ENCODE results near the gene SYNGR3.

DNA sequence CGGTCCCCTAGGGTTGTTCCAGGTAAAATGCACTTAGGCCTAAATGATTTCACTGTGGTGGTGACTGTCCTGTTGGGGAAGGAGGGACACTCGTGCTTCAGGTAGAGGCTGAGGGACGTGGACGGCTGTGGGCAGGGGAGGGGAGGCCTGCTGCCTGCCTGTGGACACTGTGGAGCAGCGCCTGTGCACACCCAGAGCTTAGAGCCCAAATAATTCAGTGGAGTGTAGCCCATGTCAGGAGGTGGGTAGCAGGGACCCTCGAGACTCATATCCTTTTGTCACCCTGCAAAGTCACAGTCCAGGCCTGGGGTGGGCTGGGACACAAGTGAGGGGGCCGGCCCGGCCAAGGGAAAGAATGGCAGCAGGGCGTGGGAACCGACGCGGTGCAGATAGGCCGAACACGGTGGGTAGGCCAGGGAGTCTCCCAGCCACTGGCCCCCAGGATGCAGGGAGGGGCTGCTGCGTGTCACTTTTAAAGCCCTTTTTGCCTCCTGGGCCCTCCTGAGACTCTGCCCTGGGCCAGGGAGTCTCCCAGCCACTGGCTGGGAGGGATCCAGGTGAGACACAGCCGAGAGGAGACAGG, 36.2 kb downstream of the SYNGR3 start:
- TF ChIP-seq CTCF (IDR thresholded peaks at IDR 0.05) (no peak), POLR2A (IDR thresholded peaks at IDR 0.05) (no peak)
